Uterus (tissue), 4 donors: ENCODE results near the gene KCTD2. TPM values are rescaled to one million over a fixed set of nuclear protein-coding genes. Genes with fewer than 3 reads are reported as not detected.

Experiments
- DNase-seq, 2 donors: peaks; one replicate each; pipeline ENCODE4 v3.0.0-alpha.2; 2019 to 2020
- H3K27ac ChIP-seq, 2 donors: fragments of 200-600 bp; sonication (generic); 1 replicate in 1 of 2; 2 replicates in 1 of 2; pipeline ENCODE4 v1.5.1; 2016 to 2018
- H3K27me3 ChIP-seq, 2 donors: fragments of 200-600 bp; sonication (generic); one replicate each; pipeline ENCODE4 v1.5.1; 2018 to 2019; ENCODE audit warnings: control low read depth in 1 of 2
- H3K36me3 ChIP-seq, 2 donors: fragments of 200-600 bp; sonication (generic); one replicate each; pipeline ENCODE4 v1.5.1; 2019; ENCODE audit warnings: control low read depth in 1 of 2
- H3K4me1 ChIP-seq, 2 donors: fragments of 200-600 bp; sonication (generic); one replicate each; pipeline ENCODE4 v1.5.1; 2018 to 2019; ENCODE audit warnings: control low read depth in 1 of 2
- H3K4me3 ChIP-seq, 2 donors: fragments of 200-600 bp; sonication (generic); 1 replicate in 1 of 2; 2 replicates in 1 of 2; pipeline ENCODE4 v1.5.1; 2018 to 2019; ENCODE audit warnings: mild to moderate bottlenecking in 1 of 2
- H3K9me3 ChIP-seq, 2 donors: fragments of 200-600 bp; sonication (generic); one replicate each; pipeline ENCODE4 v1.5.1; 2019; ENCODE audit warnings: control low read depth in 1 of 2
- CTCF ChIP-seq, 4 experiments: fragments of 200-600 bp in 2 of 4; fragments of 450-650 bp in 2 of 4; sonication (generic) in 2 of 4; IDR thresholded peaks; one replicate each; pipeline ENCODE4 v1.5.1; 2016 to 2019; ENCODE audit warnings: antibody characterized with exemption in 4 of 4, mild to moderate bottlenecking in 2 of 4, moderate library complexity in 1 of 4
- POLR2A ChIP-seq, 2 donors: fragments of 450-650 bp; IDR thresholded peaks; one replicate each; pipeline ENCODE4 v1.6.1; 2016; ENCODE audit warnings: antibody characterized with exemption in 2 of 2, mild to moderate bottlenecking in 1 of 2, moderate library complexity in 1 of 2
- intact Hi-C: fragments of 100-400 bp; cut with DNase I; formaldehyde crosslinking; loops from one replicate; pipeline ENCODE4 v1.15.1; 2023; ENCODE audit warnings: low total_unique reads
- total RNA-seq, 4 donors: library from RNA; depleted of rRNA in 3 of 4; stranded (reverse); fragments of >200 nt in 3 of 4; gene quantifications; one replicate each; pipeline versions ENCODE4 v1.1.0 to v1.2.4, GENCODE V29; 2014 to 2023
- donor health status: DM: yes; HTN: yes; CAD: no.

Gene KCTD2
- total RNA-seq, 4 donors from 2014 or later: 2.4 to 39.0 (median 15.0) TPM

- peak; percentile 52 to 54 for DNase-seq
Observed at GRCh38 chr17:75047398-75048098, 523 bp downstream of the KCTD2 start.

GRCh38 chr17:75048249-75048878 is 1.3 kb downstream of the KCTD2 start:
- intact Hi-C loops: no loop called here
- no peaks in the 10 kb centered on the region for H3K9me3 ChIP-seq
- TF ChIP-seq CTCF (IDR thresholded peaks at IDR 0.05) (no peak), POLR2A (IDR thresholded peaks at IDR 0.05) (no peak)
- H3K27me3 ChIP-seq: no peaks in the 10 kb centered on the region
- no peaks in the 10 kb centered on the region for H3K36me3 ChIP-seq
- H3K4me3 ChIP-seq: peak overlapping the region in 1 of 2 donors; percentile 65
- peaks cover 0 to 7% of the 10 kb centered on the region in 2 donors for H3K4me1 ChIP-seq
- no peak for DNase-seq
- H3K27ac ChIP-seq: peak overlapping the region in 1 of 2 donors; percentile 92

More at GRCh38 chr17:75047398-75048098, 523 bp downstream of the KCTD2 start:
- intact Hi-C loops: no loop called here
- Histone ChIP-seq H3K27ac (peak overlapping the region; percentile 89 to 92), H3K9me3 (no peaks in the 10 kb centered on the region), H3K4me1 (peaks cover 0 to 7% of the 10 kb centered on the region in 2 donors), H3K4me3 (peak overlapping the region; percentile 65 to 99), H3K27me3 (no peaks in the 10 kb centered on the region), H3K36me3 (no peaks in the 10 kb centered on the region)
- no peak for TF ChIP-seq CTCF (IDR thresholded peaks at IDR 0.05)
- TF ChIP-seq POLR2A (IDR thresholded peaks at IDR 0.05): no peak

GRCh38 chr17:75049057-75049456 is 2.0 kb downstream of the KCTD2 start:
- DNase-seq: no peak
- intact Hi-C loops: no loop called here
- TF ChIP-seq CTCF (IDR thresholded peaks at IDR 0.05): no peak
- no peak for TF ChIP-seq POLR2A (IDR thresholded peaks at IDR 0.05)
- Histone ChIP-seq H3K4me3 (no peak overlapping the region), H3K27ac (peak overlapping the region in 1 of 2 donors; percentile 92), H3K36me3 (no peaks in the 10 kb centered on the region), H3K4me1 (peaks cover 0 to 7% of the 10 kb centered on the region in 2 donors), H3K27me3 (no peaks in the 10 kb centered on the region), H3K9me3 (no peaks in the 10 kb centered on the region)

- no peak for DNase-seq
- no peaks in the 10 kb centered on the region for H3K9me3 ChIP-seq
- TF ChIP-seq POLR2A (IDR thresholded peaks at IDR 0.05): no peak
- no peak for TF ChIP-seq CTCF (IDR thresholded peaks at IDR 0.05)
- H3K36me3 ChIP-seq: no peaks in the 10 kb centered on the region
- H3K4me1 ChIP-seq: peaks cover 0 to 7% of the 10 kb centered on the region in 2 donors
- H3K27ac ChIP-seq: no peak overlapping the region
- H3K4me3 ChIP-seq: no peak overlapping the region
- intact Hi-C loops: no loop called here
- no peaks in the 10 kb centered on the region for H3K27me3 ChIP-seq
Observed at GRCh38 chr17:75049706-75050105, 2.7 kb downstream of the KCTD2 start.

GRCh38 chr17:75051941-75052340 is 4.9 kb downstream of the KCTD2 start:
- intact Hi-C loops: no loop called here
- Histone ChIP-seq H3K4me1 (no peaks in the 10 kb centered on the region), H3K27ac (no peak overlapping the region), H3K9me3 (no peaks in the 10 kb centered on the region), H3K27me3 (no peaks in the 10 kb centered on the region), H3K36me3 (no peaks in the 10 kb centered on the region), H3K4me3 (no peak overlapping the region)
- TF ChIP-seq POLR2A (IDR thresholded peaks at IDR 0.05): no peak
- TF ChIP-seq CTCF (IDR thresholded peaks at IDR 0.05): no peak
- DNase-seq: no peak
